ENCODE results near the gene RAPGEF3.

DNA sequence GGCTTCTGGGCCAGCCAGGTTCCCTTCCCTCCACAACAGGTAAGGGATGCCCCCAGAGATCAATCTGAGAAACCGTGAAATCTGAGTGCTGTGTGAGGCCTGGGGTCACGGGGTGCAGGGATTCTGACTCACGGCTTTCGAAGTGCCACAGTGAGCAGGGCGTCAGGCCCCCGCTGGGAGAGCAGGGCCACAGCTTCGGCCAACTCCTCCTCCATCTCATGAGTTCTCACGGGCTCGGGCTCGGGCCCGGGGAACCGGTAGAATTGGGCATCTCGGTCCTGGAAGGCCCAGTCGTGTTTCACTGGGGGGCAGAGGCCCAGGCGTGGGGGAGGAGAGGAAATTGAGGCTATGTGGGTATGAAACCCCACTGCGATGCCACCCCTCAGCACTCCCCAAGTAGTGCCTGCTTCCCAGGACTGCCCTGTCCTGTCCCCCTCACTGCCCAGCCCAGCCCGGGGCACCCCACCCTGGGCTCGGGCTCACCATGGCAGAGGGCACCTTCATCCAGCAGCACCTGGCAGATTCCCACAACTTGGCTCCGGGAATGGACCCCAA is 7.7 kb downstream of the RAPGEF3 start:
- no peak for TF ChIP-seq POLR2A (IDR thresholded peaks at IDR 0.05)
- TF ChIP-seq, protein P1, sequence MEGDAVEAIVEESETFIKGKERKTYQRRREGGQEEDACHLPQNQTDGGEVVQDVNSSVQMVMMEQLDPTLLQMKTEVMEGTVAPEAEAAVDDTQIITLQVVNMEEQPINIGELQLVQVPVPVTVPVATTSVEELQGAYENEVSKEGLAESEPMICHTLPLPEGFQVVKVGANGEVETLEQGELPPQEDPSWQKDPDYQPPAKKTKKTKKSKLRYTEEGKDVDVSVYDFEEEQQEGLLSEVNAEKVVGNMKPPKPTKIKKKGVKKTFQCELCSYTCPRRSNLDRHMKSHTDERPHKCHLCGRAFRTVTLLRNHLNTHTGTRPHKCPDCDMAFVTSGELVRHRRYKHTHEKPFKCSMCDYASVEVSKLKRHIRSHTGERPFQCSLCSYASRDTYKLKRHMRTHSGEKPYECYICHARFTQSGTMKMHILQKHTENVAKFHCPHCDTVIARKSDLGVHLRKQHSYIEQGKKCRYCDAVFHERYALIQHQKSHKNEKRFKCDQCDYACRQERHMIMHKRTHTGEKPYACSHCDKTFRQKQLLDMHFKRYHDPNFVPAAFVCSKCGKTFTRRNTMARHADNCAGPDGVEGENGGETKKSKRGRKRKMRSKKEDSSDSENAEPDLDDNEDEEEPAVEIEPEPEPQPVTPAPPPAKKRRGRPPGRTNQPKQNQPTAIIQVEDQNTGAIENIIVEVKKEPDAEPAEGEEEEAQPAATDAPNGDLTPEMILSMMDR (IDR thresholded peaks at IDR 0.05) = no peak

Measured in breast epithelium (tissue), 3 donors.